Right forelimb (tissue), 1 donor: ENCODE measurements around the gene NEURL4.
"Not testable (repeated sequence)": the region's sequence is repeated elsewhere in the genome, so short reads cannot be mapped to it uniquely, and the experiment has no call there.

ENCODE experiments used
- DNase-seq: peaks from one replicate; pipeline ENCODE4 v3.0.0-alpha.2; 2018

Gene NEURL4

DNA sequence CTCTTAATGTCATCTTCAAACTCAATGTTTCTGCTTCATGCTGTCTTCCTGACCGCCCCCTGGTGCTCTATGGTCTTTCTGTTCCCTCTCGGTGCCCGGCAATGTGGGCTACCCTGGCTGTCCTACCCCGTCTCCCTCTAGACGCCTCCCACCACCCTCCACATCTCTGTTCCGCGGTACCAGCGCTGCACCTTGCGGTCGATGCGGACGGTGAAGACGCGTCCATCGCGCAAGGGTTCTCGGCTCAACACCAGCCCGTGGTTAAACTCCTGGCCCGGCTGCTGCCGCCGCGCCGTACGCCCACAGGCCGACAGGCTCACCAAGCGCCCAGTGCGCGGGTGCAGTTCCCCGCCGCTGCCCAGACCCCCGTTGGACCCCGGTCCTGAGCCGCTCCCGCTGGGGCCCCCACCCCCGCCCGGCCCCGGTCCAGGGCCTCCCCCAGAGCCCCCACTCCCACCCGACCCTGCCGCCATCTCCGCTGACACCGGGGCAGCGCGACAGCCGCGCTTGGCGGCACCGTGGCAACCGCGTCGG, at the start of gene NEURL4:
Gene NEURL4, minus strand, starts transcription at position 496 of the 534 bp plus-strand sequence. Its CDS starts 23 bp downstream, at position 473.
- DNase-seq: no peak

DNA sequence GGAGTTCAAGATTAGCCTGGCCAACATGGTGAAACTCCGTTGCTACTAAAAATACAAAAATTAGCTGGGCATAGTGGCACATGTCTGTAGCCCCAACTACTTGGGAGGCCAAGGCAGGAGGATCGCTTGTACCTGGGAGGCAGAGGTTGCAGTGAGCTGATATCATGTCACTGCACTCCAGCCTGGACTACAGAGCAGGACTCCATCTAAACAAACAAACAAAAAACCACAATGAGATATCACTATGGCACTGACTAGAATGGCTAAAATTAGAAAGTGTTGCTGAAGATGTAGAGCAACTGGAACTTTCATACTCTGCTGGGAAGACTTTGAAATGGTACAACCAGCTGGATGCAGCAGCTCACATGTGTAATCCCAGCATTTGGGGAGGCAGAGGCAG, 45.2 kb upstream of the NEURL4 start:
- no peak for DNase-seq

DNA sequence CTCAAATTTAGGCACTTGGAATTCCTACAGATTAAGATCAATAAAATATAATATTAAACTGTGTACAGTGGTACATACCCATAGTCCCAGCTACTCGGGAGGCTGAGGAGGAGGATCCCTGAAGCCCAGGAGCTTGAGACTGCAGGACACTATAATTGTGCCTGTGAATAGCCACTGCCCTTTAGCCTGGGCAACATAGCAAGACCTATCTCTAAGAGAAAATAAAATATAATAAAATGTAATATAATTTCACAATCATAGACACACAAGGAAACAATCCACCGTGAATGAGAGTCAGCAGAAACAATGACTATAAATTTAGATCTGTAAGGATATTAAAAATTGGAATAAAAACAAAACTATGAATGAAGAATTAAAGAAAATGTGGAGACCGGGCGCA, 41.7 kb upstream of the NEURL4 start:
- no peak for DNase-seq

DNA sequence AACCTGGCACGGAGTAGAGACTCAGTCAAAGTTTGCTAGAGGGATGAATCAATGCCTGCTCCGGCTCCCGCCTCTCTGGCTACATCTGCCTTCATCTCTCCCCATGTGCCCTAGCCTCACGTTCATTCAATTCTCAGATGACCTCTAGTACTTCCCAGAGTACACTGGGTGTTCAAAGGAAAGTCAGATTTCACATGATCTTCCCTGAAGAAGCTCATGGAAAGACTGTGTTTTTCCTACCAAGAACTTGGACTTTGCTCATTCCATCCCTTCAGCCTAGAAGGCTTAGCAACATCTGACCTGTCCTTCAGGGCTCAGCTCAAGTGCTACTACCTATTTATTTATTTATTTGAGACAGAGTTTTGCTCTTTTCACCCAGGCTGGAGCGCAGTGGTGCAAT, 40.7 kb upstream of the NEURL4 start:
- DNase-seq: no peak

DNA sequence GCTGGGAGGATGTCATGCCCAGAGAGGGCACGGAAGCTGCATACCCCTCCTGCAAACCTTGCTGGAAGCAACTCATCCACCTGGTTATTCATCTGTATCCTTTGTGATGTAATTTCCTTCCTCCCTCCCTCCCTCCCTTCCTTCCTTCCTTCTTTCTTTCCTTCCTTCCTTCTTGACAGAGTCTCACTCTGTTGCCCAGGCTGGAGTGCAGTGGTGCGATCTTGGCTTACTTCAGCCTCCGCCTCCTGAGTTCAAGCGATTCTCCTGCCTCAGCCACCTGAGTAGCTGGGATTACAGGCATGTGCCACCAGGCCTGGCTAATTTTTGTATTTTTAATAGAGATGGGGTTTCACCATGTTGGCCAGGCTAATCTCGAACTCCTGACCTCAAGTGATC, 39.5 kb upstream of the NEURL4 start:
- not testable (repeated sequence) for DNase-seq

DNA sequence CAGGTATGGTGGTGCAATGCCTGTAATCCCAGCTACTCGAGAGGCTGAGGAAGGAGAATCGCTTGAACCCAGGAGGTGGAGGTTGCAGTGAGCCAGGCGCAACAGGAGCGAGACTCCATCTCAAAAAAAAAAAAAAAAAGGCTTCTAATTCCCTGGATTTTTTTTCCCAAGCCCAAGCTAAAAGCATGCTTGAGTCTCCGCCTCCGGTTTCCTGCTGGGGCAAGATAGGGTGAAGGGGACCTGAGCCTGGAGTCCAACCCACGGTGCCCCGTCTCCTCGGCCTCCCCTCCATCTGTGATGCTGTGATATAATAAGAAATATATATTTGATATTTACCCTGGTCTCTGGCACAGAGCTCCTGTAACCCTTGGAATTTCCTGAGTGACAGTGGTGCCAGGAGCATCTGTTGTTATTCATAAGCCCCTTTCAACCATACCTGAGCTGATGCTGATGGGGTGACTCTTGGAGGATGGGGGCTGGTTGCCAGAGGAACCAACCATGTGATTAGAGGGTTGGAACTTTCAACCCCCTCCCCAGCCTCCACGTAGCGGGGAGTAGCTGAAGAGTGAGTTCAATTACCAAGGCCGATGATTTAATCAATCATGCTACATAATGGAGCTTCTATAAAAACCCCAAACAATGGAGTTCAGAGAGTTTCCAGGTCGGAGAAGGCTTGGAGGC, 38.9 kb upstream of the NEURL4 start:
- no peak for DNase-seq

DNA sequence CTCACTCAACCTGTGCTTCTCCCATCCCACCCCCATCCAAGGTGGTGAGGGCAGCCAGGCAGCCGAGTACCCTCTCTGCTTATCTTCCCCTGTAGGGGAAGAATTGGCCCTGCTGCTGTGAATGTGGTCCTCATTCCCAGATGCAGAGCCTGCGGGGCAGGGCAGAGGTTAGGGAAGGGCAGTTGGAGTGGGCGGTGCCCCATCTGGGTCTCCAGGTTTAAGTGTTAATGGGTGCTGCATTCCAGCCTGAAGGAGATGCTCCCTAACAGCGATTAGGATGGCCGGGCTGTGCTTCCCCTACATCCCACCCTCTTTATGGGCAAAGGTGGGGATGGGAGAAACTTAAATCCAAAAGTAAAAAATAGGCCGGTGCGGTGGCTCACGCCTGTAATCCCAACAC, 37.9 kb upstream of the NEURL4 start:
- DNase-seq: no peak

DNA sequence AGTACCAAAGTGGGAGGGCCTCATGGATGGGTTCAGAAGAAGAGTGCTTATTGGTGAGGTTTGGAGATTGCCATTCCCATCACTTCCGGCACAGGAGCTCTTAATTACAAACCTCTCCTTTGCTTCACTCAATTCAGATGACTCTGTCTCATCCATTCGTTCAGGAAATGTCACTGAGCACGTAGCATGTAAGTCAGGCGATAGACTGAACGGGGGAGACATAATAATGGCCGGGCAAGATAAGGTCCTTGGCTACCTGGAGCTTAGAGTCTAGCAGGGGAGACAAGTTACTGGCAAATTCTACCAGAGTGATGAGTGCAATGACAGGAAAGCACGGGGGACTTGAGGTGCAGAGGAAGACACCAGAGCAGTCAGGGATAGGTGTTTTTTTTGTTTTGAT, 36.8 kb upstream of the NEURL4 start:
- DNase-seq: not testable (repeated sequence)

DNA sequence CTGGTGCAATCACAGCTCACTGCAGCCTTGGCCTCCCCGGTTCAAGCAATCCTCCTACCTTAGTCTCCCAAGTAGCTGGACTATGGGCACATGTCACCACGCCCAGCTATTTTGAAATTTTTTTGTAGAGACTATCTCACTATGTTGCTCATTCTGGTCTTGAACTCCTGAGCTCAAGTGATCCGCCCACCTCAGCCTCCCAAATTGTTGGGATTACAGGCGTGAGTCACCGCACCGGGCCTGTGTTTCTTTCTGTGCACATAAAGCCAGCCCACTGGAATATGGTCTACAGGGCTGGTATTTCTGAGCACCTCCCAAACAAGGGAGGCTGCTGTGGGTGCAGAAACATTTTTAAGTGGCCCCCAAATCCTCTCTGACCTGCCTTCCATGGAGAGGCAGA, 34.2 kb upstream of the NEURL4 start:
- no peak for DNase-seq

DNA sequence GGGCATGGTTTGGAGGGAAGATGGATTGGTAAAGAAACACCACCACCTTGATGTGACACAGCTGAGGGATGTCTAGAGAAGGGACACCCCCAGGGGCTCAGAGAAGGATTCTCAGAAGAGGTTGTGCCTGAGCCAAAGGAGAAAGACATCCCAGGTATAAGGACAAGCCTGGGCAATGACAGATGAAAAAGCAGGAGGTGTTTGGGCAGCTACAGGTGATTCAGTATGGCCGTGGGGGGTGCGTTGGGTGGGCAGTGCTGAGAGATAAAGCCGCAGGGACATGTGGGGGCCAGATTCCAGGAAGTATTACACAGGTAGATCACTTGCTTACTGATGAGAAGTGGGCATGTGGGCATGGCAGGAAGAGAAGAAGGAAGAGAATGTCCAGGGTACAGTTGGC, 32.8 kb upstream of the NEURL4 start:
- DNase-seq: no peak

DNA sequence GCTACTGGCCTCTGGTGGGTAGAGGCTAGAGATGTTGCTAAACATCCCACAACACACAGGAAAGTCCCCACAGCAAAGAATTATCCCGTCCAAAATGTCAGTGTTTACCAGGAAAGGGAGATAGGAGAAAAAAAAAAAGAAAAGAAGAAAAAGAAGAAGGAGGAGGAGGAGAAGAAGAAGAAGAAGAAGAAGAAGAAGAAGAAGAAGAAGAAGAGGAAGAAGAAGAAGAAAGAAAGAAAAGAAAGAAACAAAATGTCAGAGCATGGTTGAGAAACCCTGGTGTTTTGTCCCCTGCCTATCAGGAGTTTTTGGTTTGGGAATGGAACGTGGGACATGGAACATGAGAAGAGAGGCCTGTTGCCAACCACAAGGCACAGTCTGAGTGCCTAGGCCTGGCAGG, 28.2 kb upstream of the NEURL4 start:
- DNase-seq: no peak

DNA sequence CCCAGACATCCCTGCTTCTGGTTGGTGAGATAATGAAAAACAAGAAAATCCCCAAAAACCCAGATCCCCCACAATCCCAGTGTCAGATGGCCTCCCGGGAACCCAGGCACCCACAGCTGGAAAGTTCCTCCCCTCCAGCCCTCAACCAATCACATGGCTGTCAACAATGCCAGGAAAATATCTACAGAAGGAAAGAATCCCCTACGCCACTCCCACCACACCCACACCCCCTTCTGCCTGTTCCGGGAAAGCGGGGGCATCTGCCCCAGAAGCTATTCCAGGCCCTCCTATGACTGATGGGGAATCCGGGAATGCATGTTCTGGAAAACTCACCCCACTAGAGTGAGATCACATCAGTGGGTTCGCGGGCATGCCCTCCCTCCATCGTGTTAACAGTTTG, 27.6 kb upstream of the NEURL4 start:
- no peak for DNase-seq

DNA sequence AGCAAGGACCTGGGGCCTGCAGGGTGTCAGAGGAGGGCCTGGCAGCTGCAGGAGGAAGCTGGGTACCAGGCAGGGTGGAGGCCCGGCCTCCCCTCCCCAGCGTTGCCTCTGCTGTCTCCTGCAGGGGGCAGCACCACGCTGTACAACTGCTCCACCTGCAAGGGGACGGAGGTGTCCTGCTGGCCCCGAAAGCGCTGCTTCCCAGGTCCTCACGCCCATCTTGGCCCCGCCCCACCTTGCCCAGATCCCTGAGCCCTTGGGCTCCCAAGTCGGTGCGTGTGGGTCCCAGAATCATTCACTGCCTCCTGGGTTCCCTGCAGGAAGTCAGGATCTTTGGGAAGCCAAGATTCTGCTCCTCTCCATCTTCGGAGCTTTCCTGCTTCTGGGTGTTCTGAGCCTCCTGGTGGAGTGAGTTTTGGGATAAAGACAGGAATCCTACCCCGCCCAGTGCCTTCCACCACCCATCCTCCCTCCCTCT, 27.0 kb upstream of the NEURL4 start:
- DNase-seq: peak; percentile 83

DNA sequence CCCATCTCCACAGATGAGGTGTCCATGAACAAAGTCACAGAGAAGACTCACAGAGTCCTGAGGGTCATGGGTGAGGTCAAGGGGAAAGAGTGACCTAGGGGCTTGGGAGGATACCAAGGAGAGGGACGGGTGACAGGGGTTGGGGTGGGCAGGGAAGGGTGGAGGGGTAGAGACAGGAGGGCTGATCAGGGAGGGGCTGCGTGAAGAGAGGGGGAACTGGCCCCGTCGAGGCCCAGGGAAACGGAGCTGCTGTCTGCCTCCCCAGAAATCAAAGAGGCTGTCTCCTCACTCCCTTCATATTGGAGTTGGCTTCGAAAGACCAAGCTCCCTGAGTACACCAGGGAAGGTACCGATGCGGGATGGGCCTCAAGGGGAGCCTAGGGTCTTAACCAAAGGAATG, 26.4 kb upstream of the NEURL4 start:
- DNase-seq: no peak

DNA sequence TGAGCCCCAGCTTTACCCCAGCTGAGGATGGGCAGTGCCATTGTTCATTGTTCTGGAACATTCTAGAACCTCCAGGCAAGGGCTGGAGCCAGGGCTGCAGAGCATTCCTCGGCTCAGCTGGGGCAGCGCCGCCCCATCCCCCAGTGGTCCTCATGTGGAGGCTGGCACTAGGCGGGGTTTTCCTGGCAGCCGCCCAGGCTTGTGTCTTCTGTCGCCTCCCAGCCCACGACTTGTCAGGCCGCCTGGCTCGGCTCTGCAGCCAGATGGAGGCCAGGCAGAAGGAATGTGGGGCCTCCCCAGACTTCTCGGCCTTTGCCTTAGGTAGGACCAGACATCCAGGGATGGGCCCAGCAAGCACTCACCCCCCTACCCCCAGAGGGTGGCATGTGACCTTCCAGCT, 25.9 kb upstream of the NEURL4 start, which contains the start of gene TMEM95:
Gene TMEM95, plus strand, starts transcription at position 104 of the 400 bp plus-strand sequence. Its CDS starts 49 bp downstream, at position 153.
- DNase-seq: no peak

DNA sequence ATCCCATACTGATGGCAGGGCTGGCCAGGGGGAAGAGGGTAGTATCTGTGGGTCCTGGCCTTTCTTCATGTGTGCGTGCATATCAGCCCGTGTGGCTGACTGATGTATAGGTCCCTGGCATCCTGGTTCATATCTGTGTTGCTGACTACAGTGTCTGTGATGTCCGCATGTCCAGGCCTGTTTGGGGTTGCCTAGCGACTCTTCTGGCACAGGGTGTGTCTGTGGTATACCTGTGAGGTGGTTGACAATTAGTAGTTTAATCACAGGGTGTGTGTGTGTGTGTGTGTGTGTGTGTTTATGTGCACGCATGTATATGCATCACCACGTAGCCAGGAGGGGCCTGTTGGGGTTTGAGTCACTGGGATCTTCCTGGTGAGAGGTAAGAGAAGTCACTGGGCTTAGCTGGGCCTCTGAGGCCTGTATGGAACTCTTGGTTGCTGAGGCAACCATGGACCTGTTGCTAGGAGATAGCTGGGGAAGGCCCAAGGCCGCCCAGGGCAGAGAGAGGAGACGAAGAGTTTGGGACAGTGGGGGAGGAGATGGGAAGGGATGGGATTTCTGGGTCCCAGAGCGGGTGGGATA, 25.2 kb upstream of the NEURL4 start:
- no peak for DNase-seq

DNA sequence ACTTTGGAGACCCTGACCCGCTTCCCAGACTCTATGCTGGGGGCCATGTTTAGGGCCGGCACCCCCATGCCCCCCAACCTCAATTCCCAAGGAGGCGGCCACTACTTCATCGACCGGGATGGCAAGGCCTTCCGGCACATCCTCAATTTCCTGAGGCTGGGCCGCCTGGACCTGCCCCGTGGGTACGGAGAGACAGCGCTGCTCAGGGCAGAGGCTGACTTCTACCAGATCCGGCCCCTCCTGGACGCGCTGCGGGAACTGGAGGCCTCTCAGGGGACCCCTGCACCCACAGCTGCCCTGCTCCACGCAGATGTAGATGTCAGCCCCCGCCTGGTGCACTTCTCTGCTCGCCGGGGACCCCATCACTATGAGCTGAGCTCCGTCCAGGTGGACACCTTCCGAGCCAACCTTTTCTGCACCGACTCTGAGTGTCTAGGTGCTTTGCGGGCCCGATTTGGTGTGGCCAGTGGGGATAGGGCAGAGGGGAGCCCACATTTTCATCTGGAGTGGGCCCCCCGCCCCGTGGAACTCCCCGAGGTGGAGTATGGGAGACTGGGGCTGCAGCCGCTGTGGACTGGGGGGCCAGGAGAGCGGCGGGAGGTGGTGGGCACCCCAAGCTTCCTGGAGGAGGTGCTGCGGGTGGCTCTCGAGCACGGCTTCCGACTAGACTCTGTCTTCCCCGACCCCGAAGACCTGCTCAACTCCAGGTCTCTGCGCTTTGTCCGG, 23.9 kb upstream of the NEURL4 start:
- no peak for DNase-seq

DNA sequence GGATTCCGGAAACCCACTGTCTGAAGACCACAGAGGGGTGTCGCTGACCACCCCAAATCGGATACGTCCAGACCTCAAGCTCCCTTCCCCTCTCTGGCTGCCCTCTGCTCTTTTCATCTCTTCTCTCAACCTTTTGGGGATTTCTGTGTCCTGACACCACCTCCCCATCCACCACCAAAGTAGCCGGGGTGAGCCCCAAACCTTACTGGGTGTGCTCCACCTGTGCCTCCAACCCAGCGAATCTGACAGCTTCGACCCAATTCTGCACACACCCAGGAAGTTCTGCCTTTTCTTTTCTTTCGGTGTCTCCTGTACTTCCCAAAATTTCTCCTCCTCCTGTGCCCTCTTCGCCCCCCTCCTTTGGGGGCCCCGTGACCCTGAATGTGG, 23.4 kb upstream of the NEURL4 start:
- DNase-seq: no peak

DNA sequence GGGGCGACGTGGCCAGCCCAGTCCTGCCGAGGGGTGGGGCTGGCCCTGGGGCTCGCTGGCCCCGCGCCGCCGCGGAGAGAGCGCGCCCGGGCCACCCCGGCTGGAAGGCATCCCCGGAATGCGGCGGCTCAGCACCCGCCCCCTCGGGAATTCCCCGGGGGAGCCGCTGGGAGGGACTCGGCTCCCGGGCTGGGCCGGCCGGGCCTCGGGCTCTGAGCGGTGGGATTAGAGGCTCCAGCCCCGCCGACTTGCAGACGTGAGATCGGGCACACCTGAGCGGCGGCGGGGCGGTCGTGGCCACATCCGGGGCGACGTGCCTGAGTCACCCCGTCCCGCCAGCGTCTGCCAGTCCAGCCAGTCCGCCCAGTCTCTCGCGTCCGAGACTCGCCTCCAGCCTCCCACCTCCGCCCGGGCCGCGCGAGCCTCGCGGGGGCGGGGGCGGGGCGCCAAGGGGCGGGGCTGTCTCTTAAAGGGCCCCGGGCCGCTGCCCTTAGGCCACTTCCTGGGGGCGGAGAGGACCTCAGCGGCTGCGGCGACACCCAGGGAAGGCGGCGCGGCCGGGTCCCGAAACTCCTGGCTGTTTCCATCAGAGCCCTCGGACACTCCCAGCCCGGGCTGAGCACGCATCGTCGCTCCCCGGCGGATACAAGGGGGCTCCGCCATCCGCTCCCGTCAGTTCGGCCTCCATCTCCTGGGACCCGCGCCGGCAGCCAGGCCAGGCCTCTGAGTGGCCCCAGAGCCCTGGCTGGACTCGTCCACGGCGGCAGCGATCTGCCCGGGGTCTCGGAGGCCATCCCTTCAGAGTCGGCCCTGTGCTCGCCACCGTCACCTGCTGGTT, 22.7 kb upstream of the NEURL4 start, which contains the start of gene KCTD11:
Gene KCTD11, plus strand, starts transcription at position 498 of the 838 bp plus-strand sequence.
- DNase-seq: peak; percentile 90

DNA sequence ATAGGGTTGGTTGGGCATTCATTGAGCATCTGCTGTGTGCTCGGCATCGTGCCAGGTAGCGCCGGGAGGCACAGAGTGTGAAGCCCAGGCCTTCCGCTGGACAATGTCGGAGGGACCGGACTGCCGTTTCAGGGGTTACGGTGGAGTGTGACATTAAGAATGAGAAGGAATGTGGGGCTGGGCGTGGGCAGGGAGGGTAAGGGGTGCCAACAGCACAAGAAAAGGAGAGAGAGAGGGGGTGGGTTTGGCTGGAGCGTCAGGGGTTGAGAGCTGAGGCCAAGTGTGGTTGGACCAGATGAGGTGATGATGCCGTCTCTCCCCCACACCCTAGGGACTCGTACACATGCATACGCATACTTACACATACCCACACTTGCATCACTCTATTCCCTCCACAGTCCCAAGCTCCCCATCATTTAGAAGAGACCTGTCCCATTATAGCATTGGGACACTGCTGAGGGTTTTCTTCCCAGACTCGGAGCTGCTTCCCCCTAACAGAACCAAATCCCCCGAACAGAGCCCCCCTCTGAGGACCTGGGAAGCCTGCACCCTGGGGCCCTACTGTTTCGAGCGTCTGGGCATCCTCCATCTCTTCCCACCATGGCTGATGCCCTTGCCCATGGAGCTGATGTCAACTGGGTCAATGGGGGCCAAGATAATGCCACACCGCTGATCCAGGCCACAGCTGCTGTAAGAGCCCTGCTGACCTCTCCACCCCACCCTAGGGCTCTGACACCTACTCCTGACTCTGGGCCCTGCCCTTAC, 19.5 kb upstream of the NEURL4 start:
- no peak for DNase-seq

DNA sequence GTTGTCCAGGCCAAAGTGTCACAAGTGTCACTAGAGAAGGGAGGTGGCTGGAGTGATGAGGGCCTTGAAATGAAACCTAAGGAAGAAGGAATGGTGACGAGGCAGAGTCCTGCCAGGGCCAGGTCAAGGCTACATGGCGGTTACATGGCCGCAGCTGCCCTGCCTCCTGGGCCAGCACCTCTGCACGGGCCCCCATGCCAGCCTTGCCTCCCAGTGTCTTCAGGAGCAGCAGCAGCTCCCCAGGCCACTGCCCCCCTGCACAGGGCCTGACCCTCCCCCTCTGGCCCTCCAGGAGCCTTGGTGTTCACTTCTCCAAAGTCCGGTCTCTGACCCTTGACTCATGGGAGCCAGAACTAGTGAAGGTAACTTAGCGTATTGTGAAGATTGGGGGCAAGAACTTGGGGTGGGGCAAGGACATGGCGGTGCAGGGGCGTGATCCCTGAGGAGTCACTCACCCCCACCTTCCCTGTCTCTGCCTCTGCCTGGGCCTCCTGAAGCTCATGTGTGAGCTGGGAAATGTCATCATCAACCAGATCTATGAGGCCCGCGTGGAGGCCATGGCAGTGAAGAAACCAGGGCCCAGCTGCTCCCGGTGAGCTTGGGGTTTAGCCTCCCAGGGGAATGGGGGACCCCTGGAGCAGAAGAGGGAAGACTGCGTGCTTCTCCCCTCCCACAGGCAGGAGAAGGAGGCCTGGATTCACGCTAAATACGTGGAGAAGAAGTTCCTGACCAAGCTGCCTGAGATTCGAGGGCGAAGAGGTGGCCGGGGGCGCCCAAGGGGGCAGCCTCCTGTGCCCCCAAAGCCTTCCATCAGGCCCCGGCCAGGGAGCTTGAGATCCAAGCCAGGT, 18.7 kb upstream of the NEURL4 start:
- DNase-seq: no peak
